Measurements from ENCODE around the gene RUBCN.

DNA sequence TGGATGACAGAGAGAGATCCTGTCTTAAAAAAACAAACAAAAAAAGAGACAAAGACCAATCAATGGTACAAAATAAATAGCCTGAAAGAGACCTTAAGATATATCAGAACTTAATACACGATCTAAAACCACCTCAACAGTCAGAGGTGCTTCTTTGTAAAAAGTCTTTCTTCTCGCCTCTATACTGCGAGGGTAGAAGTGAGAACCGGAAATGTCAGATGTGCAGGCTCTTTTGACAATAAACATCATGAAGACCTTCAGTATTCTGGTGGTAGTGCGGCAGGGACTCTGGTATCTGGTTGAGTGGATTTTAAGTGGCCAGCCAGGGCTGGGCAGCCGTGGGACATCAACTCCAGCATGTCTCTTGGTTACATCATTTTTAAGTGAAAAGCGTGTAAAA, 30.0 kb downstream of the RUBCN start:
- TF ChIP-seq BHLHE40 (IDR thresholded peaks at IDR 0.05; ENCODE audit: borderline replicate concordance), result no peak
- no peak for TF ChIP-seq HDGF (IDR thresholded peaks at IDR 0.05; ENCODE audit: borderline replicate concordance)
